HEK293T (cell line): ENCODE measurements around the gene ARHGAP33.
A peak's percentile ranks its signal among the peaks of the same experiment; 100 is the strongest.

Source experiments
- CTCF ChIA-PET: fragments of 350-600 bp; formaldehyde crosslinking; extraction: SDS; loops from one replicate; lab custom pipeline; 2021; ENCODE audit warnings: antibody characterized with exemption, inconsistent platforms; lab: Yijun Ruan, JAX
- POLR2A ChIA-PET: fragments of 350-600 bp; formaldehyde crosslinking; extraction: SDS; loops from one replicate; lab custom pipeline; 2020; ENCODE audit warnings: antibody characterized with exemption, inconsistent platforms; lab: Yijun Ruan, JAX
- DNase-seq: peaks from one replicate; pipeline ENCODE4 v3.0.0; 2012; ENCODE audit warnings: mixed read lengths; ENCODE audit errors: extremely low spot score
- ARNT ChIP-seq: fragments of 450-650 bp; IDR thresholded peaks from 2 replicates; pipeline ENCODE4 v1.6.1; 2017; ENCODE audit warnings: mild to moderate bottlenecking
- BHLHE40 ChIP-seq: fragments of 450-650 bp; IDR thresholded peaks from 2 replicates; pipeline ENCODE4 v1.6.1; 2016; ENCODE audit warnings: mild to moderate bottlenecking, moderate library complexity, borderline replicate concordance
- CTBP1 ChIP-seq: fragments of 450-650 bp; IDR thresholded peaks from 2 replicates; pipeline ENCODE4 v1.6.1; 2016; ENCODE audit warnings: borderline replicate concordance
- ELF4 ChIP-seq: fragments of 450-650 bp; IDR thresholded peaks from 2 replicates; pipeline ENCODE4 v1.6.1; 2017; ENCODE audit warnings: antibody characterized with exemption
- FOXA1 ChIP-seq: fragments of 450-650 bp; IDR thresholded peaks from 2 replicates; pipeline ENCODE4 v1.6.1; 2016; ENCODE audit warnings: mild to moderate bottlenecking
- FOXK2 ChIP-seq: fragments of 450-650 bp; IDR thresholded peaks from 2 replicates; pipeline ENCODE4 v1.6.1; 2016; ENCODE audit warnings: mild to moderate bottlenecking
- FOXM1 ChIP-seq: fragments of 450-650 bp; IDR thresholded peaks from 2 replicates; pipeline ENCODE4 v1.6.1; 2017; ENCODE audit warnings: mild to moderate bottlenecking, borderline replicate concordance
- HDGF ChIP-seq: fragments of 450-650 bp; IDR thresholded peaks from 2 replicates; pipeline ENCODE4 v1.6.1; 2017; ENCODE audit warnings: antibody characterized with exemption, borderline replicate concordance
- L3MBTL2 ChIP-seq: fragments of 450-650 bp; conservative IDR thresholded peaks from 2 replicates; pipeline ENCODE4 v1.6.1; 2016; ENCODE audit warnings: mild to moderate bottlenecking
- LEF1 ChIP-seq: fragments of 450-650 bp; IDR thresholded peaks from 2 replicates; pipeline ENCODE4 v1.6.1; 2017; ENCODE audit warnings: mild to moderate bottlenecking, borderline replicate concordance
- NFRKB ChIP-seq: fragments of 450-650 bp; IDR thresholded peaks from 2 replicates; pipeline ENCODE4 v1.6.1; 2016; ENCODE audit warnings: mild to moderate bottlenecking, moderate library complexity
- SP1 ChIP-seq: fragments of 450-650 bp; IDR thresholded peaks from 2 replicates; pipeline ENCODE4 v1.6.1; 2017
- SUZ12 ChIP-seq: fragments of 450-650 bp; IDR thresholded peaks from 2 replicates; pipeline ENCODE4 v1.6.1; 2016; ENCODE audit warnings: mild to moderate bottlenecking
- TARDBP ChIP-seq: fragments of 450-650 bp; IDR thresholded peaks from 2 replicates; pipeline ENCODE4 v1.6.1; 2016
- ZNF384 ChIP-seq: fragments of 450-650 bp; IDR thresholded peaks from 2 replicates; pipeline ENCODE4 v1.6.1; 2016
- TF ChIP-seq, protein P1 (sequence below): fragments of 450-650 bp; IDR thresholded peaks from 2 replicates; pipeline ENCODE4 v1.6.1; 2016

Gene ARHGAP33

DNA sequence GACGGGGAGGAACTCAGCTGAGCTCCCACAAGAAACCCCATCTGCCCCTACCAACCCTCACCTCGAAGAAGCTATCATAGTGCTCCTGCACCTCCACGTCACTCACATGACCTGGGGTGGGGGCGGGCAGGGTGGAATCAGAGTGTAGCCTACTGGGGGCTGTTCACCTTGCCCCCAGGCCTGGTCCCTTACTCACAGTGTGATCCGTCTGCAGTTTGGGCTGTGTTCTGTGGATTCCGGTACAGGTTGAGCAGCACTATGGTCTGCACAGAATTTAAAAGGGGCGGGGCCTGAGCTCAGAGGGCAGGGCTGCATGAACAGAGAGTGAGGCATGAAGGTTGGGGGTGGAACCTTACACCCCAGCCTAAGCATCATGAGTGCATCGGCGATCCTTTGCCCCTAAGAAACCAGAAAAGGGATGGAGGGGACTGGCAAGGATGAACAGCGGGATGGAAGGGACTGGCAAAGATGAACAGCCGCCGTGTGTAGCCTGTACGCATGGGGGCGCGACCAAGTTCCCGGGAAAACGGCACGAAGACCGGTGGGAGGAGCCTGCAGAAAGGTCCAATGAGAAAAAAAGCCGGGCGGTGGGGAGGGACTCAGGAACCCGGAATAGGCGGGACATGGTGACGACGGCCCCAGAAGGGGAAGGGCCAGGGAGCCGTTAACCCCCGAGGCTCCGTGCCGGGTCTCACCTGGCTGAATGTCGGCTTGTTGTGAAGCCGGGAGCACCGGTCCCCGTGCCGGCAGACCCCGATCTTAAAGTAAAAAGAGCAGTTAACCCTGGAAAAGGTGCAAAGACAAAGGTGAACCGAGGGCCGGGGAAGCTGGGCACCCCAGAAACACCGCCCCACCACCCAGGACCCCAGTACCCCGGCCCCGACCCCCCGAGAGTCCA is 30.7 kb upstream of the ARHGAP33 start:
- no peak for TF ChIP-seq FOXA1
- TF ChIP-seq SP1 = no peak
- TF ChIP-seq ELF4 = 0 out of 2 replicates have a peak, but pooled peaks have one; percentile 17
- TF ChIP-seq L3MBTL2 = peak; percentile 90
- no peak for TF ChIP-seq BHLHE40
- TF ChIP-seq, protein P1, sequence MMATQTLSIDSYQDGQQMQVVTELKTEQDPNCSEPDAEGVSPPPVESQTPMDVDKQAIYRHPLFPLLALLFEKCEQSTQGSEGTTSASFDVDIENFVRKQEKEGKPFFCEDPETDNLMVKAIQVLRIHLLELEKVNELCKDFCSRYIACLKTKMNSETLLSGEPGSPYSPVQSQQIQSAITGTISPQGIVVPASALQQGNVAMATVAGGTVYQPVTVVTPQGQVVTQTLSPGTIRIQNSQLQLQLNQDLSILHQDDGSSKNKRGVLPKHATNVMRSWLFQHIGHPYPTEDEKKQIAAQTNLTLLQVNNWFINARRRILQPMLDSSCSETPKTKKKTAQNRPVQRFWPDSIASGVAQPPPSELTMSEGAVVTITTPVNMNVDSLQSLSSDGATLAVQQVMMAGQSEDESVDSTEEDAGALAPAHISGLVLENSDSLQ = no peak
- POLR2A ChIA-PET = interaction anchor here (0.8 to 2.4 kb wide), 12 partner anchors 12 to 132 kb away, joined by 3 to 18 read pairs (median 3); partner anchors contain the start of genes HAUS5, HSPB6 and PROSER3
- peak; percentile 84 for DNase-seq
- CTCF ChIA-PET = interaction anchor here (0.6 to 0.7 kb wide), 4 partner anchors 42 to 186 kb away, joined by 3 read pairs; no protein-coding TSS in a partner anchor

DNA sequence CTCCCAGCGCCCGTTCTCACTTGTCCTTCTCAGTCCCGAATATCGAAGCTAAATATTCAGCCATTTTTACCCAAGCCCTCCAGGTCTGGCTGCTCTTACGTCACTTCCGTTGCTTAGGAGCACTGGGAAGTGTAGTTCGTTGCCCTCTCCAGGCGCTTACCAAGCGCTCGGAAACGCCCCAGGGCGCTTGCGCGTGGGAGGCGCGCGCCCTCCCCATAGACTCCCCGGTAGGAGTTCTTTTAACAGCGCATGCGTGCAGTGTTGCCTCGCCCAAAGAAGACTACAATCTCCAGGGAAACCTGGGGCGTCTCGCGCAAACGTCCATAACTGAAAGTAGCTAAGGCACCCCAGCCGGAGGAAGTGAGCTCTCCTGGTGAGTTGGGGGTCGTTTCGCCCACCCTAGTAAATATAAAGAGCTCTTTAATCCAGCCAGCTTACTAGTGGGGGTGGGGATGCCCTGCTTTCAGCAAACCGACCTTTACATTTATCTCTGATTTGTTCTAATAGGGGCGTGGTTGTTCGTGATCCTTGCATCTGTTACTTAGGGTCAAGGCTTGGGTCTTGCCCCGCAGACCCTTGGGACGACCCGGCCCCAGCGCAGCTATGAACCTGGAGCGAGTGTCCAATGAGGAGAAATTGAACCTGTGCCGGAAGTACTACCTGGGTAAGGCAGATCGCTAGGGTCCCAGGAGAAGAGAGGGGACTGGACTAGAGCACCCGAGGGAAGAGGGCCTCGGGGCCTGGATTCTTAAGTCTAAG is 29.9 kb upstream of the ARHGAP33 start, which contains the start of the genes PSENEN and U2AF1L4:
PSENEN (plus strand) TSS at position 324 of the 759 bp plus-strand sequence; CDS start at position 604, 280 bp downstream.
U2AF1L4 (minus strand) TSS at position 91 of the 759 bp plus-strand sequence; CDS start at position 64, 27 bp downstream.
- TF ChIP-seq CTBP1 (no peak), SUZ12 (no peak), FOXM1 (no peak), SP1 (no peak), BHLHE40 (no peak)
- CTCF ChIA-PET = interaction anchor here (0.6 to 0.7 kb wide), 2 partner anchors 51 to 186 kb away, joined by 3 read pairs; no protein-coding TSS in a partner anchor
- POLR2A ChIA-PET = interaction anchor here (0.8 to 2.4 kb wide), 13 partner anchors 11 to 186 kb away, joined by 3 to 18 read pairs (median 3); partner anchors contain the start of genes HAUS5, HSPB6 and PROSER3
- peak; percentile 90 for DNase-seq

DNA sequence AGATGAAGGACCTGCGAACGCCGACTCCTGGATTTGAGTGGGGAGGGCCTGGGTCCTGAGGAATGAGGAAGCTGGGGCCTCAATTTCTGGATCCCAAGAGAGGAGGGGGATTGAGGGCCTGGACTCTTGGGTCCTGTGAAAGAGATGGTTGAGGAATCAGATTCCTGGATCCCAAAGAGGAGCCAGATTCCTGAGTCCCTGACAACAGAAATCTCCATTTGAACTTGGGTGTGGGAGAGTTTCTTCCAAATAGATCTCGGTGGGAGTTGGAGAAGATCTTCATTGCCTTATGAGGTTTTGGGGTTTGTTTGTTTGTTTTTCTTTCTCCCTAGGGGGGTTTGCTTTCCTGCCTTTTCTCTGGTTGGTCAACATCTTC is 29.3 kb upstream of the ARHGAP33 start:
- TF ChIP-seq FOXA1 (no peak), L3MBTL2 (no peak), SUZ12 (no peak), FOXM1 (no peak), NFRKB (no peak), FOXK2 (no peak), ARNT (no peak), CTBP1 (no peak), BHLHE40 (no peak)
- TF ChIP-seq, protein P1 = no peak
- DNase-seq = no peak
- CTCF ChIA-PET = interaction anchor here (0.7 kb wide), 1 partner anchor 51 kb away, joined by 3 read pairs; no protein-coding TSS in a partner anchor
- POLR2A ChIA-PET = interaction anchor here (0.9 to 2.4 kb wide), 9 partner anchors 11 to 185 kb away, joined by 3 to 18 read pairs (median 4); partner anchors contain the start of genes HSPB6 and PROSER3

DNA sequence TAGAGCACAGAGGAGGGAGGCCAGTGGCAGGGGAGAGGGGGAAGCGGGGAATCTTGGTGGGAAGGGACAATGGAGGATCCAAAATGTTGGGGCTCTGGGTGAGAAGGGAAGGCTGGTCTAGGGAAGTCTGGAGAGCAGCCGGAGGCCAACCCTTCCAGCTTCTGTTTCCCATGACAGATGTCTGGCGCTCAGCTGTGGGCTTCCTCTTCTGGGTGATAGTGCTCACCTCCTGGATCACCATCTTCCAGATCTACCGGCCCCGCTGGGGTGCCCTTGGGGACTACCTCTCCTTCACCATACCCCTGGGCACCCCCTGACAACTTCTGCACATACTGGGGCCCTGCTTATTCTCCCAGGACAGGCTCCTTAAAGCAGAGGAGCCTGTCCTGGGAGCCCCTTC is 28.8 kb upstream of the ARHGAP33 start:
- POLR2A ChIA-PET = interaction anchor here (1.2 kb wide), 1 partner anchor 185 kb away, joined by 3 read pairs; no protein-coding TSS in a partner anchor
- no peak for DNase-seq
- CTCF ChIA-PET = no interaction called here
- no peak for TF ChIP-seq FOXA1
- no peak for TF ChIP-seq ZNF384
- TF ChIP-seq LEF1 = no peak
- TF ChIP-seq BHLHE40 = no peak

DNA sequence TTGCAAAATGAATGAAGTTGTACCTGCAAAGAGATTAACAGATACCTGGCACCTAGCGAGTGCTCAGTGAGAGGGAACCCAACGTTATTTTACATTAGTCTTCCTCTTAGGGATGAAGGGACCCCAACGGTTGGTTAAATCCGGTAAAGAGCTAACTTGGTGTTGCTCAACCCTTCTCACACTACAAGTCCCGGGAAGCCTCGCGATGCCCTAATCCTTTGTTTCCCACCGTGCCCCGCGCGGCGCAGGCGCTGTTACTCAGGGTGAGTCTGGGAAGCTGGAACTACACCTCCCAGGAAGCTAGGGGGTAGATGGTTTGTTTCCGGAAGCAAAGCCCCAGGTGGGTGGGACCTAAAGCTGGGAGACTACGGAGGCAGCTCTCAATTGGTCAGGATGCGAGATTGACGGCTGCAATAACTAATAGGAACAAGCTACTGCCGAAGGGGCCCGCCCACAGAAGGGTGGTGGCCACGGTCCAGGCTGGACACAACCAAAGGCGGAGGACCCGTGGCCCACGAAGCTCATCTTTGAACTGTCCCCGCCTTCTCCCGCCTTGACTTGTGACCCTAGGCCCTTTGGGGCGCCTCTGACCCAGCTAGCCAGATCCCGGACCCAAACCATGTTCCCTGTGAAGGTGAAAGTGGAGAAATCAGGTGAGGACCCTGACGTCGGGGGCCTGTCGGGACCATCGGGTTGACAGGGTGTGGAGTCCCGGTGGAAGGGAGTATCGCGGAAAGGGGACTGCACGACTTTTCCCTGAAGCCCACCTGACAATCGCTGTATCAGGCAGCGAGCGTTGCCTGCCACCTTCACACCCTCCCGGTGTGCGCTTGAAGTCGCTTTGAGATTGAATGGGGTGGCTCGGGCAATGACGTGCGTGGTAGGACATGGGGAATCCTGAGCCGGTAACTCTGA is 27.0 kb upstream of the ARHGAP33 start, which contains the start of gene LIN37:
LIN37 (plus strand) TSS at position 471 of the 915 bp plus-strand sequence; CDS start at position 620, 149 bp downstream.
- CTCF ChIA-PET = interaction anchor here (0.9 kb wide), 1 partner anchor 71 kb away, joined by 5 read pairs; no protein-coding TSS in a partner anchor
- peak; percentile 92 for DNase-seq
- TF ChIP-seq FOXM1 (no peak), FOXA1 (no peak), LEF1 (no peak), CTBP1 (no peak), L3MBTL2 (peak; percentile 70), ARNT (no peak), SP1 (no peak), BHLHE40 (no peak), TARDBP (no peak), ELF4 (peak; percentile 96), FOXK2 (no peak; the same call in 1 of the 2 replicates), HDGF (no peak), ZNF384 (no peak), SUZ12 (no peak), NFRKB (no peak)
- TF ChIP-seq, protein P1 = peak; percentile 99
- POLR2A ChIA-PET = interaction anchor here (0.6 to 1.9 kb wide), 30 partner anchors 9 to 366 kb away, joined by 3 to 33 read pairs (median 4); partner anchors contain the start of genes APLP1, COX6B1, HAUS5 and HSPB6
